HG02678 (cell line): ENCODE data around the gene FANCL.
"Not testable (repeated sequence)": the region's sequence is repeated elsewhere in the genome, so short reads cannot be mapped to it uniquely, and the experiment has no call there.

Experiments
- ATAC-seq: cut with Tn5 transposase; IDR thresholded peaks from one replicate; pipeline ENCODE4 v1.9.1; 2021; ENCODE audit warnings: mild to moderate bottlenecking, moderate library complexity; ENCODE audit not compliant: unreplicated experiment

The FANCL gene

DNA sequence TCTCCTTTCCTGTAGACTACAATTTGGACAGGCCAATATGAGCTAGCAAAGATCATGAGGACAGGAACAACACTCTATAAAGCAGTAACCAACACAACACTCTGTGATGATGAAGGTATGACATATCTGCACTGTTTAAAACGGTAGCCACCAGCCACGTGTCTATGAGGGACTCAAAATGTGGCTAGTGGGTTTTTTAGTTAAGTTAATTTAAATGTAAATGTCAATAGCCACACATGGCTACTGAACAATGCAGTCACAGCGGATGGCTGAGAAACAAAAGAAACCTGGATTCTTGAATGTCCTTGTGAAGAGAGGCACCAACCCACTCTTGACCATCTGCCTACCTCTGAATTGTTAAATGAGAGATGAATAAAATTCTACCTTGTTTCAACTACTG lies 33.9 kb downstream of the FANCL start:
- ATAC-seq: no peak

- ATAC-seq: no peak
Observed at GRCh38 chr2:58206785-58207184, 34.3 kb downstream of the FANCL start.

- ATAC-seq: no peak
Observed at GRCh38 chr2:58204195-58204959, 36.7 kb downstream of the FANCL start.

DNA sequence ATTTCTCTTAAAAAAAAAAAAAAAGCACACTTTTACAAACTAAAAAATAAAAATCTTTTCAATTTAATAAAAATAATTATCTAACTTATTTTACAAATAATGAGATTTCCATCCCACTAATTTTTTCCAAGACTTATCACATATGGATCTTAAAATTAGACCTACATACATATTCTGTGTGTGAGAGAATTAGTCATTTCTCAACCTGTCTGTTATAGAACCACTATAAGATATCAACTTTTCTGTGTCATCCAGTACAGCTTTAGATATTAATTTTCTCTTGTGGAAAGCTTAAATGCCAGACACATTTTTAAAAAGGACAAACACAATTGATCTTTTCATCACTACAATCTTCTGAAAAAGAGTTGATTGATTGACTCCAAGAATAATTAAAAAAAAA lies 38.1 kb downstream of the FANCL start:
- no peak for ATAC-seq

DNA sequence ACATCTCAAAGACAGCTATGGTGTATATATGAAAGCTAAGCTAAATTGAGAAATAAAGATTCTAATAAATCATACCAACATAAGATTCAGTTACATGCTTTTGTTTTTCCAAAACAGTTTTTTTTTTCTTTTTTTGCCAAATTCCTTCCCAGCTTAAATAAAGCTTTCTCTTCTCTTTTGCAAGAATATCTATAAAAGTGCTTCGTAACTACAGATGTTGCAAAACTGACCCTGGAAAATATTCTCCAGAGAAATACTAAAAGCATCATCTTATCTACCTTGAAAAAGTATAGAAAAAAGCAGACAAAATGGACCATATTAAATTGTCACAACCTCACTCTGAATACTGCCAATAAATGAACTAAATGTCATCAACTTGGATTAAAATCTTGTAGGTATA lies 38.7 kb downstream of the FANCL start:
- ATAC-seq: no peak

DNA sequence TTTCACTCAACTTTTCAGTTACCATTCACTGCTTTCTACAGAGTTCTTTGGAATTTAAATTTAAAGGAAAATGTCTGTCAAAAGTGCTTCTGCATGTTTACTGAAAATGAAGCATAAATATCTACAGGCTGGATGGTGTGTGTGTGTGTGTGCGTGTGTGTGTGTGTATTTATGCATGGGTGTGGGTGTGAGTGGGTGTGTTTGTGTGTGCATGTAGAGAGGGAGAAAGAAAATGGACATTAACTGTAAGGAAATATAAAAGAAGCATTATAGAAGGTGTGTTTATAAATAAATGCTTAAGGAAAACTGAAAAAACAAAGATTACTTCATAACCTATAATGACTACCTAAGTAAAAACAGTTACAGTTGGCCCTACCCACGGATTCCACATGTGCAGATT lies 43.2 kb downstream of the FANCL start:
- no peak for ATAC-seq

DNA sequence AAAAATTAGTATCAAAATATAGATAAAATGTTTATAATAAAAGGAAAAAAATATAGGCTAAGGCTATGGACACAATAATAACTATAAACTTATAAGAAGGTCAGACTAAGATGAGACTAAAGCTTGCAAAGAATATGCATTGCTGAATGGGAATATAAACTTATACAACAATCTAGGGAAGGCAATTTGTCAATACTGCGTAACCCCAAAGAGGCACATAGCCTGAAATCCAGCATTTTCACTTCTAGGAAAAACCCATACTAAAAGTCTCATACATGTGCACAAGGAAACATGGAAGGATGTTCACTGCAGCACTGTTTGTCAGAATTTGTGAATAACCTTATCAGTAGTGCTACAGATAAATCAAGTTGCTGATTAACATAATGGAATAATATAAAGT lies 45.5 kb downstream of the FANCL start:
- no peak for ATAC-seq

GRCh38 chr2:58194458-58194857 lies 46.7 kb downstream of the FANCL start:
- no peak for ATAC-seq

DNA sequence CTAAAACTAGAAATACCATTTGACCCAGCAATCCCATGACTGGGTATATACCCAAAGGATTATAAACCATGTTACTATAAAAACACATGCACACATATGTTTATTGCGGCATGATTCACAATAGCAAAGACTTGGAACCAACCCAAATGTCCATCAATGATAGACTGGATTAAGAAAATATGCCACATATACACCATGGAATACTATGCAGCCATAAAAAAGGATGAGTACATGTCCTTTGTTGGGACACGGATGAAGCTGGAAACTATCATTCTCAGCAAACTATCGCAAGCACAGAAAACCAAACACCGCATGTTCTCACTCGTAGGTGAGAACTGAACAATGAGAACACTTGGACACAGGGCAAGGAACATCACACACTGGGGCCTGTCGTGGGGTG lies 54.1 kb downstream of the FANCL start:
- ATAC-seq: not testable (repeated sequence)

- ATAC-seq: no peak
Observed at GRCh38 chr2:58186501-58186900, 54.6 kb downstream of the FANCL start.

DNA sequence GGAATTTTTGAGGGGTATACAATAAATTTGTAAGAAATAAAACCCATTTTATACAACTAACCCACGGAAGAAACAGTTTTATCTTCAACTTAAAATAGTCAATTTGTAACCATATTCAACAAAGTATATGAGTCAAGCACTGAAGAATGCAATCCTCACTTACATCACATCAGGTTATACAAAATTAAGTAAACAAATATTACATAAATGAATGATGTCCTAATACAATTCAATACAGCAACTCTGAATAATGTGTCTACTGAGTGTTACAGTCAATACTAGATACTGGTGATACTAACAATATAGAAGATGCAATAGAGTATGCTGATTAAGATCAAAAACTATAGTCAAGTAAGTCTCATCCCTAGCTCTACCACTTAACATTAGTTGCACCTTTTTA lies 58.6 kb downstream of the FANCL start:
- no peak for ATAC-seq

GRCh38 chr2:58180635-58181034 lies 60.5 kb downstream of the FANCL start:
- no peak for ATAC-seq

DNA sequence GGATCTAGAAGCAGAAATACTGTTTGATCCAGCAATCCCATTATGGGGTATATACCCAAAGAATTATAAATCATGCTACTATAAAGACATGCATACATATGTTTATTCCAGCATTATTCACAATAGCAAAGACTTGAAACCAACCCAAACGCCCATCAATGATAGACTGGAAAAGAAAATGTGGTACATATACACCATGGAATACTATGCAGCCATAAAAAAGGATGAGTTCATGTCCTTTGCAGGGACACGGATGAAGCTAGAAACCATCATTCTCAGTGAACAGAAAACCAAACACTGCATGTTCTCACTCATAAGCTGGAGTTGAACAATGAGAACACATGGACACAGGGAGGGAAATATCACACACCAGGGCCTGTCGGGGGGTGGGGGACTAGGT lies 61.0 kb downstream of the FANCL start:
- ATAC-seq: not testable (repeated sequence)

- ATAC-seq: not testable (repeated sequence)
Observed at GRCh38 chr2:58177187-58177586, 63.9 kb downstream of the FANCL start.

DNA sequence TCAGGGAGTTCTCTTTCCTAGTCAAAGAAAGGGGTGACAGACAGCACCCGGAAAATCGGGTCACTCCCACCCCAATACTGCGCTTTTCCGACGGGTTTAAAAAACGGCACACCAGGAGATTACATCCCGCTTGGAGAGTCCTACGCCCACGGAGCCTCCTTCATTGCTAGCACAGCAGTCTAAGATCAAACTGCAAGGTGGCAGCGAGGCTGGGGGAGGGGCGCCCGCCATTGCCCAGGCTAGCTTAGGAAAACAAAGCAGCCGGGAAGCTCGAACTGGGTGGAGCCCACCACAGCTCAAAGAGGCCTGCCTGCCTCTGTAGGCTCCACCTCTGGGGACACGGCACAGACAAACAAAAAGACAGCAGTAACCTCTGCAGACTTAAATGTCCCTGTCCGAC lies 69.3 kb downstream of the FANCL start:
- not testable (repeated sequence) for ATAC-seq

DNA sequence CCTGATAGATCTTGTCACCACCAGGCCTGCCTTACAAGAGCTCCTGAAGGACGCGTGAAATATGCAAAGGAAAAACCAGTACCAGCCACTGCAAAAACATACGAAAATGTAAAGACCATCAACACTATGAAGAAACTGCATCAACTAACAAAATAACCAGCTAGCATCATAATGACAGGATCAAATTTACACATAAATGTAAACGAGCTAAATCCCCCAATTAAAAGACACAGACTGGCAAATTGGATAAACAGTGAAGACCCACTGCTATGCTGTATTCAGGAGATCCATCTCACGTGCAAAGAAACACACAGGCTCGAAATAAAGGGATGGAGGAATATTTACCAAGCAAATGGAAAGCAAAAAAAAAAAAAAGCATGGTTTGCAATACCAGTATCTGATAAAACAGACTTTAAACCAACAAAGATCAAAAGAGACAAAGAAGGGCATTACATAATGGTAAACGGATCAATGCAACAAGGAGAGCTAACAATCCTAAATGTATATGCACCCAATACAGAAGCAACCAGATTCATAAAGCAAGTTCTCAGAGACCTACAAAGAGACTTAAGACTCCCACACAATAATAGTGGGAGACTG lies 70.7 kb downstream of the FANCL start:
- not testable (repeated sequence) for ATAC-seq

DNA sequence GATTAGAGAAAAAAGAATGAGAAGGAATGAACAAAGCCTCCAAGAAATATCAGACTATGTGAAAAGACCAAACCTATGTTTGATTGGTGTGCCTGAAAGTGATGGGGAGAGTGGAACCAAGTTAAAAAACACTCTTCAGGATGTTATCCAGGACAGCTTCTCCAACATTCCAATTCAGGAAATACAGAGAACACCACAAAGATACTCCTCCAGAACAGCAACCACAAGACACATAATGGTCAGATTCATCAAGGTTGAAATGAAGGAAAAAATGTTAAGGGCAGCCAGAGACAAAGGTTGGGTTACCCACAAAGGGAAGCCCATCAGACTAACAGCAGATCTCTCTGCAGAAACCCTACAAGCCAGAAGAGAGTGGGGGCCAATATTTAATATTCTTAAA lies 71.3 kb downstream of the FANCL start:
- not testable (repeated sequence) for ATAC-seq

DNA sequence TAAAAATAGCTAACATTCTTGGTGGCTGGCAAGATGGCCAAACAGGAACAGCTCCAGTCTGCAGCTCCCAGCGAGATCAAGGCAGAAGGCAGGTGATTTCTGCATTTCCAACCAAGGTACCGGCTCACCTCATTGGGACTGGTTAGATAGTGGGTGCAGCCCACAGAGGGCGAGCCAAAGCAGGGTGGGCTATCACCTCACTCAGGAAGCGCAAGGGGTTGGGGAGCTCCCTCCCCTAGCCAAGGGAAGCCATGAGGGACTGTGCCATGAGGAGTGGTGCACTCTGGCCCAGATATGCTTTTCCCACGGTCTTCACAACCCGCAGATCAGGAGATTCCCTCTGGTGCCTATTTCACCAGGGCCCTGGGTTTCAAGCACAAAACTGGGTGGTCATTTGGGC lies 73.0 kb downstream of the FANCL start:
- ATAC-seq: not testable (repeated sequence)

- ATAC-seq: no peak
Observed at GRCh38 chr2:58163913-58164312, 77.2 kb downstream of the FANCL start.

DNA sequence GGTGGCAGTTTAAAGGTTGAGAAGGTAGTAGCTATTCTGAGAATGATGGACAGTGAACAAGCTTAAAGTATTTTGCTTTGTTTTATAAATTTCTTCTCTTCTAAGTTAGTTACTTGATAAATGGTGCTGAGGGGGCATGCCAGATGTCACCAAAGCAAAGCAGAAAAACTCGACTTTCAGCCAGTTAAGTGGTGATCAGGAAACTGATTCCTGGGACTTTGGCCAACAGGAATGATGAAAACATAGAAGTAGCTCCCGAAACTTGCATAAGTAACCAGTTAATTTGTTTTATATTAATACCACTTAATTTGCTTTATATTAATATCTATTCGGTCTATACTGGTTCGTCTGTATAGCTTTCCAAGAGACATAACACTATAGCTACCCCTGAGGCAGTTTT lies 82.6 kb downstream of the FANCL start:
- ATAC-seq: no peak

- no peak for ATAC-seq
Observed at GRCh38 chr2:58157754-58158153, 83.4 kb downstream of the FANCL start.

- no peak for ATAC-seq
Observed at GRCh38 chr2:58156780-58157179, 84.3 kb downstream of the FANCL start.
